H1 (cell line): ENCODE data around the gene MSN. TPM values are rescaled to one million over a fixed set of nuclear protein-coding genes. Genes with fewer than 3 reads are reported as not detected.
A peak's percentile ranks its signal among the peaks of the same experiment; 100 is the strongest.
"Not testable (repeated sequence)": the region's sequence is repeated elsewhere in the genome, so short reads cannot be mapped to it uniquely, and the experiment has no call there.

Source experiments
- CTCF ChIA-PET: fragments of 300-600 bp; sonication (Branson Sonifier 250); formaldehyde crosslinking; loops from one replicate; lab custom pipeline; 2021; ENCODE audit not compliant: partially characterized antibody; lab: Charles Lee
- POLR2A ChIA-PET: fragments of 300-600 bp; sonication (Branson Sonifier 250); formaldehyde crosslinking; loops from one replicate; lab custom pipeline; 2021; ENCODE audit warnings: inconsistent platforms; ENCODE audit not compliant: partially characterized antibody; lab: Charles Lee
- DNase-seq, 2 experiments: peaks; one replicate each; pipeline versions ENCODE4 v3.0.0 to v3.0.0-alpha.2; 2010 to 2022; ENCODE audit warnings: low spot score in 2 of 2, low read depth in 1 of 2, mixed read lengths in 1 of 2
- FAIRE-seq: peaks from 2 replicates; lab custom pipeline; 2011; peaks lifted over from hg19 to GRCh38; lab: Jason Lieb, UNC
- H2AFZ ChIP-seq: 2 replicates; pipeline ENCODE4 v1.8.1; 2012; ENCODE audit warnings: low read length, inconsistent platforms
- H2AK5ac ChIP-seq: 2 replicates; pipeline ENCODE4 v1.6.1; 2013; ENCODE audit warnings: low read depth, low read length
- H2BK120ac ChIP-seq: replicated peaks from 2 replicates; pipeline ENCODE3; 2013; ENCODE audit warnings: low read depth, low read length, inconsistent platforms
- H2BK12ac ChIP-seq: 2 replicates; pipeline ENCODE4 v1.6.1; 2013; ENCODE audit warnings: low read depth, low read length
- H2BK15ac ChIP-seq: 2 replicates; pipeline ENCODE4 v1.6.1; 2013; ENCODE audit warnings: low read length
- H2BK20ac ChIP-seq: 2 replicates; pipeline ENCODE4 v1.6.1; 2013; ENCODE audit warnings: low read length
- H2BK5ac ChIP-seq: 2 replicates; pipeline ENCODE4 v1.6.1; 2013; ENCODE audit warnings: low read depth, low read length
- H3K14ac ChIP-seq: 2 replicates; pipeline ENCODE4 v1.6.1; 2013; ENCODE audit warnings: inconsistent platforms; ENCODE audit not compliant: insufficient read length
- H3K18ac ChIP-seq: 2 replicates; pipeline ENCODE4 v1.6.1; 2013; ENCODE audit warnings: low read length; ENCODE audit errors: extremely low read depth
- H3K23ac ChIP-seq: 2 replicates; pipeline ENCODE4 v1.6.1; 2013; ENCODE audit warnings: inconsistent platforms; ENCODE audit not compliant: insufficient read length
- H3K23me2 ChIP-seq: 2 replicates; pipeline ENCODE4 v1.6.1; 2013; ENCODE audit warnings: low read depth, low read length
- H3K27ac ChIP-seq: 2 replicates; pipeline ENCODE4 v1.6.1; 2011; ENCODE audit warnings: low read depth, low read length, inconsistent platforms
- H3K27me3 ChIP-seq, 4 experiments: replicated peaks in 1 of 4; 1 replicate in 1 of 4; 2 replicates in 3 of 4; pipeline versions ENCODE4 v1.6.1 to v1.8.1; 2011 to 2013; ENCODE audit warnings: low read length in 3 of 4, mild to moderate bottlenecking in 3 of 4, inconsistent platforms in 2 of 4, mixed read lengths in 2 of 4, moderate library complexity in 1 of 4; ENCODE audit not compliant: control insufficient read depth in 3 of 4, insufficient read depth in 3 of 4; ENCODE audit errors: extremely low read depth in 1 of 4
- H3K36me3 ChIP-seq, 4 experiments: 2 replicates each; pipeline versions ENCODE4 v1.6.1 to v1.8.1; 2011 to 2013; ENCODE audit warnings: mild to moderate bottlenecking in 4 of 4, low read length in 3 of 4, moderate library complexity in 2 of 4, control low read depth in 1 of 4, inconsistent platforms in 1 of 4; ENCODE audit not compliant: insufficient read depth in 4 of 4, control insufficient read depth in 2 of 4
- H3K4ac ChIP-seq: replicated peaks from 2 replicates; pipeline ENCODE3; 2013; ENCODE audit warnings: low read length, low read depth, mixed read lengths, inconsistent platforms; ENCODE audit not compliant: insufficient read length
- H3K4me1 ChIP-seq, 4 experiments: replicated peaks in 1 of 4; 1 replicate in 1 of 4; 2 replicates in 3 of 4; pipeline versions ENCODE4 v1.6.1 to v1.8.1; 2011 to 2013; ENCODE audit warnings: low read length in 3 of 4, inconsistent platforms in 2 of 4, mixed read lengths in 1 of 4; ENCODE audit not compliant: insufficient read depth in 4 of 4, control insufficient read depth in 3 of 4
- H3K4me2 ChIP-seq, 2 experiments: 2 replicates each; pipeline versions ENCODE4 v1.6.1 to v1.8.1; 2011 to 2013; ENCODE audit warnings: low read depth in 2 of 2, low read length in 2 of 2, control low read depth in 1 of 2, inconsistent platforms in 1 of 2, mild to moderate bottlenecking in 1 of 2; ENCODE audit not compliant: insufficient read depth in 1 of 2
- H3K4me3 ChIP-seq, 4 experiments: fragments of 200-600, 300-600 bp in 1 of 4; sonication (generic), shearing (Covaris generic), sonication (Bioruptor Twin) in 1 of 4; 2 replicates each; pipeline versions ENCODE4 v1.5.1 to v1.8.1; 2011 to 2016; ENCODE audit warnings: low read length in 4 of 4, low read depth in 3 of 4, control low read depth in 2 of 4, inconsistent platforms in 2 of 4, mild to moderate bottlenecking in 2 of 4, mixed read lengths in 1 of 4, moderate library complexity in 1 of 4; ENCODE audit not compliant: insufficient read depth in 2 of 4; ENCODE audit errors: extremely low read depth in 1 of 4
- H3K56ac ChIP-seq: replicated peaks from 2 replicates; pipeline ENCODE3; 2013; ENCODE audit warnings: low read depth, mild to moderate bottlenecking, mixed read lengths, low read length, inconsistent platforms; ENCODE audit not compliant: insufficient read length
- H3K79me1 ChIP-seq: 2 replicates; pipeline ENCODE4 v1.6.1; 2013; ENCODE audit warnings: low read depth, low read length, control low read depth
- H3K79me2 ChIP-seq, 2 experiments: 2 replicates each; pipeline versions ENCODE4 v1.6.1 to v1.8.1; 2012 to 2013; ENCODE audit warnings: low read length in 2 of 2, mild to moderate bottlenecking in 2 of 2, inconsistent platforms in 1 of 2; ENCODE audit not compliant: insufficient read depth in 2 of 2, control insufficient read depth in 1 of 2
- H3K9ac ChIP-seq, 4 experiments: replicated peaks in 1 of 4; 1 replicate in 1 of 4; 2 replicates in 3 of 4; pipeline versions ENCODE4 v1.6.1 to v1.8.1; 2011 to 2013; ENCODE audit warnings: low read depth in 3 of 4, low read length in 3 of 4, control low read depth in 2 of 4, mild to moderate bottlenecking in 2 of 4, moderate library complexity in 2 of 4, inconsistent platforms in 1 of 4; ENCODE audit errors: extremely low read depth in 1 of 4
- H3K9me3 ChIP-seq, 2 experiments: 2 replicates each; pipeline versions ENCODE4 v1.6.1 to v1.8.1; 2012 to 2013; ENCODE audit warnings: mild to moderate bottlenecking in 2 of 2, moderate library complexity in 2 of 2, control low read depth in 1 of 2, inconsistent platforms in 1 of 2, low read depth in 1 of 2, low read length in 1 of 2, mixed read lengths in 1 of 2; ENCODE audit not compliant: insufficient read depth in 2 of 2
- H4K20me1 ChIP-seq, 2 experiments: replicated peaks in 1 of 2; 2 replicates each; pipeline versions ENCODE3 to v1.8.1; 2011 to 2013; ENCODE audit warnings: inconsistent platforms in 2 of 2, low read length in 2 of 2, mild to moderate bottlenecking in 1 of 2; ENCODE audit not compliant: insufficient read depth in 2 of 2, control insufficient read depth in 1 of 2
- H4K5ac ChIP-seq: 2 replicates; pipeline ENCODE4 v1.6.1; 2013; ENCODE audit warnings: low read length, low read depth, mixed read lengths, inconsistent platforms; ENCODE audit not compliant: insufficient read length
- H4K8ac ChIP-seq: 2 replicates; pipeline ENCODE4 v1.8.0; 2013; ENCODE audit warnings: mild to moderate bottlenecking, moderate library complexity, low read length, inconsistent platforms; ENCODE audit not compliant: insufficient read depth; ENCODE audit errors: extremely low read depth
- H4K91ac ChIP-seq: replicated peaks from 2 replicates; pipeline ENCODE3; 2013; ENCODE audit warnings: low read length, mixed read lengths, inconsistent platforms; ENCODE audit not compliant: insufficient read length
- KDM4A ChIP-seq: IDR thresholded peaks from one replicate; pipeline ENCODE4 v1.7.1; 2012; ENCODE audit warnings: low read depth, mild to moderate bottlenecking, moderate library complexity, low read length, inconsistent platforms; ENCODE audit not compliant: severe bottlenecking
- MAFK ChIP-seq: IDR thresholded peaks from 2 replicates; pipeline ENCODE4 v1.6.1; 2012; ENCODE audit warnings: low read depth, mild to moderate bottlenecking, improper control_type of control experiment, low read length
- PHF8 ChIP-seq: fragments of 200-600 bp; sonication (generic); conservative IDR thresholded peaks from 2 replicates; pipeline ENCODE4 v1.7.1; 2012; ENCODE audit warnings: low read depth, mild to moderate bottlenecking, inconsistent platforms, low read length, moderate library complexity
- WGBS, 2 experiments: shearing (Covaris generic) in 1 of 2; methylation state at CpG; one replicate each; pipeline versions ENCODE4 v1.1.6 to v1.1.7; 2013 to 2015; ENCODE audit warnings: low lambda C conversion rate in 2 of 2, mixed read lengths in 2 of 2, inconsistent platforms in 1 of 2, low coverage in 1 of 2, missing lambda C conversion rate in 1 of 2; ENCODE audit not compliant: insufficient replicate concordance in 2 of 2, insufficient coverage in 1 of 2, insufficient read length in 1 of 2; ENCODE audit errors: extremely low coverage in 1 of 2, missing lambda C conversion rate in 1 of 2; 5-methylcytosine and 5-hydroxymethylcytosine counted together
- polyA plus RNA-seq, 7 experiments: library from polyadenylated mRNA; depleted of rRNA in 3 of 7; stranded (reverse) in 5 of 7; unstranded in 2 of 7; fragments of >200 nt in 5 of 7; fragments of 200-250 nt in 2 of 7; gene quantifications; 1 replicate in 5 of 7; 2 replicates in 1 of 7; 4 replicates in 1 of 7; pipeline versions ENCODE4 v1.2.1 to v1.2.3, GENCODE V29; 2011 to 2013; ENCODE audit warnings: missing spikeins in 2 of 7, mixed read lengths in 2 of 7
- total RNA-seq: library from RNA; stranded (reverse); fragmentation: NEBNext Ultra II Directional; extraction: Animal tissue kit (Norgen Biotek cat#: 25700); gene quantifications from 2 replicates; pipeline ENCODE4 v1.2.1, GENCODE V29; 2021

Gene MSN
- total and polyA plus RNA-seq, 2 of the 8 experiments (the other 6 are each of a cell fraction or from before 2014, with no cell fraction given), result 112 to 133 TPM

GRCh38 chrX:65667503-65668376, at the start of gene MSN (continued):
- TF ChIP-seq MAFK (no peak), PHF8 (0 out of 2 replicates have a peak, but pooled peaks have one; percentile 30), KDM4A (peak; percentile 43)

- H3K4ac ChIP-seq, H3K36me3 ChIP-seq, H3K79me1 ChIP-seq, H2BK15ac ChIP-seq, H4K91ac ChIP-seq, H2BK20ac ChIP-seq, H3K18ac ChIP-seq, H2BK12ac ChIP-seq, H3K9me3 ChIP-seq, H3K79me2 ChIP-seq, H4K20me1 ChIP-seq, H3K27me3 ChIP-seq, H3K9ac ChIP-seq, H2AFZ ChIP-seq, H2BK5ac ChIP-seq, H3K23ac ChIP-seq, H3K56ac ChIP-seq, H3K4me1 ChIP-seq, H3K27ac ChIP-seq, FAIRE-seq, H3K14ac ChIP-seq, H4K5ac ChIP-seq, H2AK5ac ChIP-seq, H4K8ac ChIP-seq, H2BK120ac ChIP-seq, H3K23me2 ChIP-seq: not testable (repeated sequence)
- ChIA-PET POLR2A (interaction anchor here (0.6 to 1.3 kb wide), 2 partner anchors 12 to 48 kb away, joined by 3 read pairs; no protein-coding TSS in a partner anchor), CTCF (interaction anchor here (0.6 kb wide), 1 partner anchor 111 kb away, joined by 3 read pairs; no protein-coding TSS in a partner anchor)
- peak overlapping the region in 2 of 4 experiments; percentile 22 to 45; a peak in 3 of 8 replicates for H3K4me3 ChIP-seq
- peak in 1 of 2 experiments; percentile 53 for DNase-seq
- H3K4me2 ChIP-seq, result peak overlapping the region in 1 of 2 experiments; percentile 35; a peak in 1 of 4 replicates
- 86% methylated on average over 10 of the region's 33 CpGs; no CpG with 5 or more reads in 1 of the 2 experiments for WGBS, 2 experiments
Observed at GRCh38 chrX:65620096-65620705, 47.3 kb upstream of the MSN start.
